ENCODE results near the gene RNF224. TPM values are rescaled to one million over a fixed set of nuclear protein-coding genes. Genes with fewer than 3 reads are reported as not detected.

The RNF224 gene
- total RNA-seq, 1 experiment from 2014 or later, result 0.27 TPM

DNA sequence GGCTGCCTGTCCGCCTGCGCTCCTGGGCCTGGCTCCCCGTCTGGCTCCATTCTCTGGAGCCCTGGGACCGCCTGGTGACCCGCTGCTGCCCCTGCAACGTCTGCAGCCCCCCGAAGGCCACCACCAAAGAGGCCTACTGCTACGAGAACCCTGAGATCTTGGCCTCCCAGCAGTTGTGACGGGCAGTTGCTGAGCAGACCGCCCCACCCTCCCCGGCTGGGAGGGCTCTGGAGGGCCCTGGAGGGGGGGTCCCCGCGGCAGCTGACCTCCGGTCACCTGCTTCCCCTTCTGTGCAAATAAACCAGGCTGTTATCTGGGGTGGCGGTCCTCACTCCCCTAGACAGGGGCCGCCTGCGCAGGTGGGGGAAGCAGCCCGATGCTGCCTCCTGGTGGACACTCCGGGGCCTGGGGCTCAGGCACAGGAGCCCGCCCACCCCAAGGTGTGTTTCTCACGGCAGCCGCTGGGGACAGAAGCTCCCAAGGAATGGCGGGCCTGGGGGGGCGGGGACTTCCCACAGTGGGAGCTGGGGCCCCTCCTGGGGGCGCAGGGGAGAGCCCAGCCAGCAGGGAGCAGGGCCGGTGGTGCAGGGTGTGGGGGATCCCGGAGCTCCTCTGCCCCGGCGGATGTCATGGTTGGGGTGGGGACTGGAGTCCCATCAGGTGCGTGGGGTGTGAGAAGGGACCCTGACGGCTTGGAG, 9.1 kb downstream of the RNF224 start:
- intact Hi-C loops (cut with micrococcal nuclease; ENCODE audit: unreplicated experiment), result loop anchor here (1.0 to 5.0 kb wide), 2 partner anchors 9 to 34 kb away; partner anchors contain the start of genes RNF224 and TPRN
- Mint-ChIP-seq H3K4me3 (ENCODE audit: unreplicated experiment) (no peak overlapping the region), H3K9me3 (ENCODE audit: unreplicated experiment) (no peaks in the 10 kb centered on the region), H3K27me3 (ENCODE audit: insufficient read depth, unreplicated experiment) (peaks cover 3% of the 10 kb centered on the region), H3K4me1 (ENCODE audit: low read depth, unreplicated experiment) (peaks cover 13% of the 10 kb centered on the region), H3K27ac (ENCODE audit: unreplicated experiment) (no peak overlapping the region), H3K36me3 (ENCODE audit: insufficient read depth, unreplicated experiment) (peaks cover 30% of the 10 kb centered on the region)
- ChIA-PET POLR2A (interaction anchor here (0.5 to 1.1 kb wide), 6 partner anchors 9 to 190 kb away, joined by 3 to 9 read pairs (median 4); partner anchors contain the start of gene RNF224), CTCF (interaction anchor here (0.5 to 1.4 kb wide), 44 partner anchors 9 to 436 kb away, joined by 3 to 27 read pairs (median 4); partner anchors contain the start of genes ANAPC2, ENTPD8, LRRC26 and MAN1B1)
- no peaks in the 10 kb centered on the region for H3K27me3 ChIP-seq (replicated peaks; ENCODE audit: control insufficient read depth, insufficient read depth, low read length)
- H3K4me3 ChIP-seq (ENCODE audit: low read depth, low read length), result no peak overlapping the region
- TF ChIP-seq CTCF (IDR thresholded peaks at IDR 0.05; ENCODE audit: insufficient read depth in 1 of 2, low read depth in 1 of 2, low read length in 1 of 2, severe bottlenecking in 1 of 2, unreplicated experiment in 1 of 2), result peak; percentile 98
- H3K4me1 ChIP-seq, result peaks cover 17% of the 10 kb centered on the region
- no TSS peak for BruUV-seq (replicated peaks)
- H3K9me3 ChIP-seq, result no peaks in the 10 kb centered on the region
- peak; percentile 91 to 93 for DNase-seq
- no peaks in the 10 kb centered on the region for H3K36me3 ChIP-seq (ENCODE audit: control insufficient read depth, insufficient read depth, low read length)

GRCh38 chr9:137236936-137237421, 9.7 kb downstream of the RNF224 start:
- Histone ChIP-seq H3K9me3 (no peaks in the 10 kb centered on the region), H3K36me3 (ENCODE audit: control insufficient read depth, insufficient read depth, low read length) (no peaks in the 10 kb centered on the region), H3K27me3 (replicated peaks; ENCODE audit: control insufficient read depth, insufficient read depth, low read length) (no peaks in the 10 kb centered on the region), H3K4me3 (ENCODE audit: low read depth, low read length) (no peak overlapping the region), H3K4me1 (peaks cover 17% of the 10 kb centered on the region)
- intact Hi-C loops (cut with micrococcal nuclease; ENCODE audit: unreplicated experiment), result loop anchor here (1.0 to 5.0 kb wide), 2 partner anchors 10 to 35 kb away; partner anchors contain the start of genes RNF224 and TPRN
- Mint-ChIP-seq H3K36me3 (ENCODE audit: insufficient read depth, unreplicated experiment) (peaks cover 36% of the 10 kb centered on the region), H3K9me3 (ENCODE audit: unreplicated experiment) (no peaks in the 10 kb centered on the region), H3K27ac (ENCODE audit: unreplicated experiment) (no peak overlapping the region), H3K4me1 (ENCODE audit: low read depth, unreplicated experiment) (peaks cover 13% of the 10 kb centered on the region), H3K4me3 (ENCODE audit: unreplicated experiment) (no peak overlapping the region), H3K27me3 (ENCODE audit: insufficient read depth, unreplicated experiment) (peaks cover 3% of the 10 kb centered on the region)
- no TSS peak for BruUV-seq (replicated peaks)
- ChIA-PET CTCF (interaction anchor here (0.5 to 1.5 kb wide), 43 partner anchors 10 to 437 kb away, joined by 3 to 27 read pairs (median 4); partner anchors contain the start of genes ANAPC2, ENTPD8, LRRC26 and MAN1B1), POLR2A (interaction anchor here (0.5 to 1.1 kb wide), 6 partner anchors 10 to 190 kb away, joined by 3 to 9 read pairs (median 4); partner anchors contain the start of gene RNF224)
- DNase-seq, result no peak
- no peak for TF ChIP-seq CTCF (IDR thresholded peaks at IDR 0.05; ENCODE audit: insufficient read depth in 1 of 2, low read depth in 1 of 2, low read length in 1 of 2, severe bottlenecking in 1 of 2, unreplicated experiment in 1 of 2)

Measured in Caco-2 (cell line).